Activated CD4-positive, alpha-beta T cell treated with anti-CD3 and anti-CD28 coated beads for 48 hours (primary cell): ENCODE data around the gene LY6G5B.

Source experiments
- DNase-seq: peaks from one replicate; pipeline ENCODE4 v3.0.0-alpha.2; 2020

LY6G5B gene, protein sequence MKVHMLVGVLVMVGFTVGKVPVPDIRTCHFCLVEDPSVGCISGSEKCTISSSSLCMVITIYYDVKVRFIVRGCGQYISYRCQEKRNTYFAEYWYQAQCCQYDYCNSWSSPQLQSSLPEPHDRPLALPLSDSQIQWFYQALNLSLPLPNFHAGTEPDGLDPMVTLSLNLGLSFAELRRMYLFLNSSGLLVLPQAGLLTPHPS

DNA sequence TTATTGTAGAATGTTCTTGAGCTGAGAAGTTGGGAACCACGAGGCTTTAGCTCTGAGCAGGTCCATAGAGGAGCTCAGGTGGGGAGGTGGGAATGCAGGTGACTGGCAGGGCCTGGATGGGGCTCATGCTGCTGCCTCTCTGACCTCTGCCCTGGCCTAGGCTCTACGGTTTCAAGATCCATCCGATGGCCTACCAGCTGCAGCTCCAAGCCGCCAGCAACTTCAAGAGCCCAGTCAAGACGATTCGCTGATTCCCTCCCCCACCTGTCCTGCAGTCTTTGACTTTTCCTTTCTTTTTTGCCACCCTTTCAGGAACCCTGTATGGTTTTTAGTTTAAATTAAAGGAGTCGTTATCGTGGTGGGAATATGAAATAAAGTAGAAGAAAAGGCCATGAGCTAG lies at the start of gene LY6G5B:
Gene LY6G5B, plus strand, starts transcription at position 301 of the 400 bp plus-strand sequence. CDS start 975 bp downstream, outside the sequence.
- no peak for DNase-seq

DNA sequence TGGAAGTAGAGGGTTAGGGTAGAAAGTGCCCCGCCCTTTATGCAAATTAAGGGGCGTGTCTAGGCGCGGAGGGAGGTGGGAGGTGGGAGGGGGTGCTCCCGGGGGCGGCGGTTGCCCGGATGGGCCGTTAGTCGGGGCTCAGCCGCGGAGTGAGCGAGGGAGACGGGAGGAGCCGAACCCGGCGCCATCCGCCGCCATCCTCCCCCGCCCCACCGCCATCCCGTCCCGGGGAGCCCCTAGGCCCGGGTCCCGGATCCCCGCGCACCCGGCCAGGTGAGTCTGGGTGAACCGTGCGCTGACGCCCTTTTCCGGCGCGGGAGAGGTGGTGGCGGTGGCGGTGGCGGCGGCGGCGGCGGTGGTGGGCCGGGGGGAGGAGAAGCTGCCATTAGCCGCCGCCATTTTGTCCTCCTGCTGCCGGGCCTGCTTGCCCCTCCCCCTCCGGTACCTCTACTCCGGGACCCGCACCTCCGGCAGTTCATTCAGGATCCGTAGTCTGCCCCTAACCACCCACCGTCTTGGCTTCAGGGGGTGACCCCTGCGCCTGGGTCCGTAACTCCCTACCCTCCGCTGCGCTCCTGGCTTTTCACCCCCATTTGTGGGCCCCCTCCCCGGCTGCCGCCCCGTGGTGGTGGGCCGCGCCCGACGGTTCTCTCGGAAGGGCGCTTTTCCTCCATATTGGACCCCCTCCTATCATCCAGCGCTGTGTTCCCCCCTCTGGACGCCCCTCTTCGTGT lies 49.0 kb upstream of the LY6G5B start, which contains the start of gene PRRC2A:
Gene PRRC2A, plus strand, starts transcription at position 130 of the 734 bp plus-strand sequence. CDS start 2,075 bp downstream, outside the sequence.
- DNase-seq = peak; percentile 98

DNA sequence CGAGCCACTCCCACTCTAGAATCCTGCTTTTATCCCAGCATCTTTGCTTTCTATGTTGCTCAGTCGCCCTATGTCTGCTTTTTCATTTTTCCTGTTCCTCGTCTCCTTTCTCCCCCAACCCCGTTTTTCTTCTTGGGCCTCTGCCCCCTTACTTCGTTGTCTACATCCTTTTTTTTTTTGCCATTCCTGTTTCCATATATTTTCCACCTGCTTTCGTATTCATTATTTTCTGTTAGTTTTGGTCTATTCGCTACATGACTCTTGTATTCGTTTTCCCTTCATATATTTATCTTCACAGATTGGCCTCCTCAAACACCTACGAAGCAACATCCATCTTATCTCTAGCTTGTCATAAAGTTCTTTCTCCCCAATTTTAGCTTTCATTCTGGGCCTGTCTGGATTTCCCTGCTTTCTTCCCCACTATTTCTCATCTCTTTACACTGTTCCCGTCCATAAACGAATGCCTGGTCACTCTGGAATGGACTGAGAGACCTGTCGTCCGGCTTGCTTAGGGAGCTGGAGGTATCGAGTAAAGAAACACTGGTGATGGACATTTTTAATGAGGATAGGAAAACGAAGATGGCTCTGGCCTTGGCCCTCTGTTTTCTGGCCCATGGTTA lies 48.3 kb upstream of the LY6G5B start:
- DNase-seq = no peak

DNA sequence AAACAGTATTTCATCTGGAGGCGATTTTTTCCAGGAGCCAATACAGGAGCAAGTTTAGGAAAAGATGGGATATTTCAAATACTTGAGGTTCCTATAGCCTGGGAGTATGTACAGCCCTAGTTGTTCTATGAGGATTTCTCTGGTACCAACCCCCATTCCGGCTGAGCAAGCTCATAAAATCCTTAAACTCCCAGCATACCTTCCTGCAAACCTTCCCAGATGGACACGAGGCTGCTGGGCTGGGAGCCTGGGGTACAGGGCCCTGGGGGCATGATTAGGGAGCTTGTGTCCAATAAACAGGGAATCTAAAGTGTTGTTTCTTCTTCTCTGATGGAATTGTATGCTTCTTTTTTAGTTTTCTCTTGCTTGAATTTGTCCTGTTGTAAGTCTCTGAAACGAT lies 47.8 kb upstream of the LY6G5B start:
- no peak for DNase-seq

DNA sequence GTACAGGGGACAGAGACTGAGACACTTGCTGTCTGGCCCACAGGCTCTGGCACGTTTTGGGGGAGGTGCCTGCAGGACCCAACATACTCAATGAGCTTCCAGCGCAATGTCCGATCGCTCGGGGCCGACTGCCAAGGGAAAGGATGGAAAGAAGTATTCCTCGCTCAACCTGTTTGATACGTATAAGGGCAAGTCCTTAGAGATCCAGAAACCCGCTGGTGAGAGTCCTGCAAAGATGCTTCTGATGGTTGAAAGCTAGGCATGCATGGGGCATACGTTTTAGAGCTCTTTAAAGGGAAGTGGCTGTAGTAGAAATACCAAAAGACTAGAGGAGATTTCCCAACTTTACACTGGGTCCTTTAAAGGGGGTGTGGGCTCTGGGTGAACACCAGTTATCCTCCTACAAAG lies 47.1 kb upstream of the LY6G5B start:
- DNase-seq = no peak

DNA sequence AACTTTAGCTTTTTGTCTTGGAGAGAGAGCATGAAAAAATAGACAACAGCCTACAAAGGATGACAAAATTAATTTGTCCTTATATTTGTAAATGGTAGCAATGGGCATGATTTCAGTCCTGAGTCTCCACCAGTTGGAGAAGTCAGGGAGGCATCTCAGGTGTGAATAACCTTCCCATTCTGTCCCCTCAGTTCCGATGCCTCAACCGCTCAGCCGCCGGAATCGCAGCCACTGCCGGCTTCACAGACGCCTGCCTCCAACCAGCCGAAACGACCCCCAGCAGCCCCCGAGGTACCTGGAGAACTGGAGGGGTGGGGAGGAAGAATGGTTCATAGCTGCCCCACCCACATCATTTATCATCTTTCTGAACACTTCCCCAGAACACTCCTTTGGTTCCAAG lies 45.7 kb upstream of the LY6G5B start:
- no peak for DNase-seq

DNA sequence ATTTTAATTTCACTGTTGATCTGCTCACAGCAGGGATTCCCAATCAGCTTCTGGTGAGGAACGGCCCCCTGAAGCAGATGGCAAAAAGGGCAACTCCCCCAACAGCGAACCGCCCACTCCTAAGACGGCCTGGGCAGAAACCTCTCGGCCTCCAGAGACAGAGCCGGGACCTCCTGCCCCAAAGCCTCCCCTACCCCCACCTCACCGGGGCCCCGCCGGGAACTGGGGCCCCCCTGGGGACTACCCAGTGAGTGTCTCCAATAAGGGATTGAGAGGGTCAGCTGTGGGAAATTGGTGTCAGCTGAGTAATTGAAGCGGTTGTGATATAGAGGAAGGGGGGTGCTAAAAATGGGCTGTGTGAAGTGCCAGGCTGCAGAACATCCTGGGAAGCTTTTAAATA lies 42.8 kb upstream of the LY6G5B start:
- DNase-seq = no peak

DNA sequence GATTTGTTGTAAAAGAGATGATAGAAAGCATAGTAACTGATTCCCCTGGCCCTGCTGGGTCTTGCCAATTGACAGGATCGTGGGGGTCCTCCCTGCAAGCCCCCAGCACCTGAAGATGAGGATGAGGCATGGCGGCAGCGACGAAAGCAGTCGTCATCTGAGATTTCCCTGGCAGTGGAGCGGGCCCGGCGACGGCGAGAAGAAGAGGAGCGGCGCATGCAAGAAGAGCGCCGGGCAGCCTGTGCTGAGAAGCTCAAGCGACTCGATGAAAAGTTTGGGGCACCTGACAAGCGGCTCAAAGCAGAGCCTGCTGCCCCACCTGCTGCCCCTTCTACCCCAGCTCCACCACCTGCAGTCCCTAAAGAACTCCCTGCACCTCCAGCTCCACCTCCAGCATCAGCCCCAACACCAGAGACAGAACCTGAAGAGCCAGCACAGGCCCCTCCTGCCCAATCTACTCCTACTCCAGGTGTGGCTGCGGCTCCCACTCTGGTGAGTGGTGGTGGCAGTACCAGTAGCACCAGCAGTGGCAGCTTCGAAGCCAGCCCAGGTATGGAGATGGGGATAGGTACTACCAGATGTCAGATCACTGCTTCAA lies 42.0 kb upstream of the LY6G5B start:
- DNase-seq = no peak

DNA sequence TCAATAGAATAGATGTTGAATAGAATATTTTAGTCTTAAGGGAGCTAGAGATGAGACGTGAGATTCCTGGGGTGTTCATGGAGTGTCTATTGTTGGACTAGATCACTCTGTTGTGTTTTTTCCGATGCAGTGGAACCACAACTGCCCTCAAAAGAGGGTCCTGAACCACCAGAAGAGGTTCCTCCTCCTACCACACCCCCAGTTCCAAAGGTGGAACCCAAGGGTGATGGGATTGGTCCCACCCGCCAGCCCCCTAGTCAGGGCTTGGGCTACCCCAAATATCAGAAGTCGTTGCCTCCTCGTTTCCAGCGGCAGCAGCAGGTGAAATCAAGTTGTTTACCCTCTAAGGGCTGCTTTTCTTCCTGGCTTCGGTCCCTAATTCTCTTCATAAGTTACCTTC lies 40.8 kb upstream of the LY6G5B start:
- DNase-seq = no peak

DNA sequence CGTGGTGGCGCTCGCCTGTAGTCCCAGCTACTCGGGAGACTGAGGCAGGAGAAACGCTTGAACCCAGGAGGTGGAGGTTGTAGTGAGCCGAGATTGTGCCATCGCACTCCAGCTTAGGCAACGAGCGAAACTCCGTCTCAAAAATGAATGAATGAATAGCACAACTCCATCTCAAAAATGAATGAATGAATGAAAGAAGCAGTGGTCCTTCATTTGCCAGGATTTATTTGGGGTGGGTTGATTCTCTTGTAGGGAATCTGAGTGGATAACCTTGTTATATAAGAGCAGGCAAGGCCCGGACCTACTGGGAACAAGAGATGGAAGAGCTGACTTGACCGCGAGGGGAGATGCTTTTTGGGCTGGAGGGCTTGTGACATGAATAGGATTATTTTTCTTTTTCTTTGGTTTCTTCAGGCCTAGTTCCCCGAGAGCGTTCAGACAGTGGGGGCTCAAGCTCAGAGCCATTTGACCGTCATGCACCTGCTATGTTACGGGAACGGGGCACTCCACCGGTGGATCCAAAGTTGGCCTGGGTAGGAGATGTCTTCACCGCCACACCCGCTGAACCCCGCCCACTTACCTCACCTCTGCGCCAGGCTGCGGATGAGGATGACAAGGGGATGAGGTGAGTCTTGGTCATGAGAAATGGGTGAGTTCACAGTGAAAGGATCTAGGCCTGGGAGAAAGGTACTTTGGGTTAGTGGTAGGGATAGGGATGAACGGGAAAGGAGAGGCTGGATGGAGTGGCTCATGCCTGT lies 39.4 kb upstream of the LY6G5B start:
- DNase-seq = no peak

DNA sequence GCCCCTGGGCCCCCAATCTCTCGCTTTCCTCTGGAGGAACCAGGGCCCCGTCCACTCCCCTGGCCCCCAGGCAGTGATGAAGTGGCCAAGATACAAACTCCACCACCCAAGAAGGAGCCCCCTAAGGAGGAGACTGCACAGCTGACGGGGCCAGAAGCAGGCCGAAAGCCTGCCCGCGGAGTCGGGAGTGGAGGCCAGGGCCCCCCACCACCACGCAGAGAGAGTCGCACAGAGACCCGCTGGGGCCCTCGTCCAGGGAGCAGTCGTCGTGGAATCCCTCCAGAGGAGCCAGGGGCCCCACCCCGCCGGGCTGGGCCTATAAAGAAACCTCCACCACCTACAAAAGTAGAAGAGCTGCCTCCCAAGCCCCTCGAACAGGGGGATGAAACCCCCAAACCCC lies 38.6 kb upstream of the LY6G5B start:
- no peak for DNase-seq

DNA sequence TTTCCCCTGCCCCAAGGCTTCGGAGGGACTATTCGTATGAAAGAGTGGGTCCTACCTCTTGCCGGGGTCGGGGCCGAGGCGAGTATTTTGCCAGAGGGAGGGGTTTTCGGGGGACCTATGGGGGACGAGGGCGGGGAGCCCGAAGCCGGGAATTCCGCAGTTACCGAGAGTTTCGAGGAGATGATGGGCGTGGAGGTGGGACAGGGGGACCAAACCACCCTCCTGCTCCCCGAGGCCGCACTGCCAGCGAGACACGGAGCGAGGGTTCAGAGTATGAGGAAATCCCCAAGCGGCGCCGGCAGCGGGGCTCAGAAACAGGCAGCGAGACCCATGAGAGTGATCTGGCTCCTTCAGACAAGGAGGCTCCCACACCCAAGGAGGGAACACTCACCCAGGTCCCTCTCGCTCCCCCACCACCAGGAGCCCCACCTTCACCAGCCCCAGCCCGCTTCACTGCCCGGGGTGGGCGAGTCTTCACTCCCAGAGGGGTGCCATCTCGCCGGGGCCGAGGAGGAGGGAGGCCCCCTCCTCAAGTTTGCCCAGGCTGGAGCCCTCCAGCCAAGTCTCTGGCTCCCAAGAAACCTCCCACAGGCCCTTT lies 38.0 kb upstream of the LY6G5B start:
- DNase-seq = no peak

DNA sequence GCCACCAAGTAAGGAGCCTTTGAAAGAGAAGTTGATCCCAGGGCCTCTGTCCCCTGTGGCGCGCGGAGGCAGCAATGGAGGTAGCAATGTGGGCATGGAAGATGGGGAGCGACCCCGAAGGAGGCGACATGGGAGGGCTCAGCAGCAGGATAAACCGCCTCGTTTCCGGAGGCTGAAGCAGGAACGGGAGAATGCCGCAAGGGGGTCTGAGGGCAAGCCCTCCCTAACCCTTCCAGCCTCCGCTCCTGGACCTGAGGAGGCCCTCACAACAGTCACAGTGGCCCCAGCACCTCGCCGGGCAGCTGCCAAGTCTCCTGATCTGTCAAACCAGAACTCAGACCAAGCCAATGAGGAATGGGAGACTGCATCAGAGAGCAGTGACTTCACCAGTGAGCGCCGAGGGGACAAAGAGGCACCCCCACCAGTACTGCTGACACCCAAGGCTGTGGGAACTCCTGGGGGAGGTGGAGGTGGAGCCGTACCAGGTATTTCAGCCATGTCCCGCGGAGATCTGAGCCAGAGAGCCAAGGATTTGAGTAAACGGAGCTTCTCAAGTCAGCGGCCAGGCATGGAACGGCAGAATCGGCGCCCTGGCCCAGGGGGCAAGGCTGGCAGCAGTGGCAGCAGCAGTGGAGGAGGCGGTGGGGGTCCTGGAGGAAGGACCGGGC lies 37.4 kb upstream of the LY6G5B start:
- DNase-seq = no peak

DNA sequence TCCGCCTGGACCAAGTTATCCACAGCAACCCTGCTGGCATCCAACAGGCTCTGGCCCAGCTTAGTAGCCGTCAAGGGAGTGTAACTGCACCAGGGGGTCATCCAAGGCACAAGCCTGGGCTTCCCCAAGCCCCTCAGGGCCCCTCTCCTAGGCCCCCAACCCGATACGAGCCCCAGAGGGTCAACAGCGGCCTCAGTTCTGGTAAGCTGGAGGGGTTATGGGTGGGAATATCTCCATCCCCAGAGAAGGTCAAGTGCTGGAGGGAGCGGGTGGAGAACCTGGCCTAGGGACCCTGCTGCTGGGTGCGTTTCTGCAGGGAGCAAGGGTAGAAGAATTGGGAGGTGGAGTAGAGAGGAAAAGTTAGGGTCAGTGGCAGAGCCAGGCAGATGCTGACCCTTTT lies 36.3 kb upstream of the LY6G5B start:
- DNase-seq = no peak

DNA sequence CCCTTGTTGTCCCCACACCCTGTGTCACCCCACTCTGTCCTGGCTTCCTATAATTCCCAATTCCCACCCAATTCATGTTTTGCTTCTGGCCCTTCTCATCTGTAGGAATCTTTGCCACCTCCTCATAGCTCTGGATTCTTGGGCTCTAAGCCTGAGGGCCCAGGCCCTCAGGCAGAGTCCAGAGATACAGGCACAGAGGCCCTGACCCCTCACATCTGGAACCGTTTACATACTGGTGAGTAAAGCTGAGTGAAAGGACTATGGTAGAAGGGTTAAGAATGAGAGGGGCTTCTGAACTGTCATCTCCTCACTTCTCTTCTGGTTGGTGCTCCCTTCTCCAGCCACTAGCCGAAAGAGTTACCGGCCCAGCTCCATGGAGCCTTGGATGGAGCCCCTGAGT lies 35.6 kb upstream of the LY6G5B start:
- DNase-seq = no peak

DNA sequence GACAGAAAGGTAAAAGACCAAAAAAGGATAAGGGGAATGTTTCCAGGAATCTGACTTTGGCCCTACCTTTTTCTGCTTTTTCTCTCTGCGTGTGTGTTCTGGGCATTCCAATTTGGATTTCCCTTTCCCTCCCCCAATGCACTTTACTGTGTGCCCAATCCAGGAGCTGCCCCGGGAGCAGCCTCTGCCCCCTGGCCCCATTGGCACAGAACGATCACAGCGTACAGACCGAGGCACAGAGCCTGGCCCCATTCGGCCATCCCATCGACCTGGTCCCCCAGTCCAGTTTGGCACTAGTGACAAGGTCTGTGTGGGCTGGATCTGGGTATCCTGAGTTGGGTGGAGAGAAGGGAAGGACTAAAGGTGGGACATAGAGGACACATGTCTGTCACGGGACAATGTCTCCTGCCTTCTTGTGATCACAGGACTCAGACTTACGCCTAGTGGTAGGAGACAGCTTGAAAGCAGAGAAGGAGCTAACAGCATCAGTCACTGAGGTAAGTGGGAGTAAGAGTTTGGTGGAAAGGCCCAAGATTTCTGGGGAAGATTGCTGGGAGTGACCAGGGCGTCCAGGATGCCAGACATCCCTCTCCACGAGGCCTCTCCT lies 34.7 kb upstream of the LY6G5B start:
- no peak for DNase-seq

DNA sequence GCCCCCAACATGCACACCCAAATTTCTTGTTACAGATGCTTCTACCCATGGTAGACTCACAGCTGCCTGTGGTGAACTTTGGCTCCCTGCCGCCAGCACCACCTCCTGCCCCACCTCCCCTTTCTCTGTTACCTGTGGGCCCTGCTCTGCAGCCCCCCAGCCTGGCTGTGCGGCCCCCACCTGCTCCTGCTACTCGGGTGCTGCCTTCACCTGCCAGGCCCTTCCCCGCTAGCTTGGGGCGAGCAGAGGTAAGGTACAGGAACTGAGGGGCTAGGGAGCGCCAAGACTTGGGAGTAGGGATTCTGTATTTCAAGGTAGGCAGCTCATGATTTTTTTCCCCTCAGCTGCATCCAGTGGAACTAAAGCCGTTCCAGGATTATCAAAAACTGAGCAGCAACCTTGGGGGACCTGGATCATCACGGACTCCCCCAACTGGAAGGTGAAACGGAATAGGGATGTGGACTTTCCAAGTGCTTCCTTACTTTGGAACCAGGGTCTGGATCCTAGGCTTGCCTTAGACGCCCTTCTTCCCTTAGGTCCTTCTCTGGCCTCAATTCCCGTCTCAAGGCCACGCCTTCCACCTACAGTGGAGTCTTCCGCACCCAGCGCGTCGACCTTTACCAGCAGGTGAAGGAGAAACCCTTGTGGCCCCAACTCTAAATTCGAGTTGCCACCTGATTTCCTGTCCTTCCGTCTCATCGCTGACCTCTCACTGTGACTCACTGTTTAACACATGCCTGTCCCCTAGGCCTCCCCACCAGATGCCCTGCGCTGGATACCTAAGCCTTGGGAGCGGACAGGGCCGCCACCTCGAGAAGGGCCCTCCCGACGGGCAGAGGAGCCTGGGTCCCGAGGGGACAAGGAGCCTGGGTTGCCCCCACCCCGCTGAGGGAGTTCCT lies 32.8 kb upstream of the LY6G5B start:
- DNase-seq = no peak

DNA sequence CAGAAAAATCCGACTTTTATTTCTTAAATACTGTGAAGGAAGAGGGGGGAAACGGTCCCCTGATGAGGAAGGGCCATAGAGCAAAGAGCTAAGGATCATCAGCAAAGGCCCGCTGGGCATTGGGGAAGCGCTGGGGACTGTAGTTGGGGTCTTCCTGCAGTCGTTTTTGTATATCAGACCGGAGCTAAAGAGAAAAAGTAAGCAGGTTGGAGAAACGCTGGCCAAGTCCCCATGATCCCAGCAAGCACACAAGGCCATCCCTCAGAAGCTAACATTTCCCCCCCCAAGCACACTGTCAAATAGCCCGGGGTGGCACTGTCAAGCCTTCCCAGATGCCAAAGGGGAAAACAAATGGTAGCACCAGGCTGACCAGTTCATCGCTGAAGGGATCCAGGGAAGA lies 30.7 kb upstream of the LY6G5B start:
- no peak for DNase-seq

DNA sequence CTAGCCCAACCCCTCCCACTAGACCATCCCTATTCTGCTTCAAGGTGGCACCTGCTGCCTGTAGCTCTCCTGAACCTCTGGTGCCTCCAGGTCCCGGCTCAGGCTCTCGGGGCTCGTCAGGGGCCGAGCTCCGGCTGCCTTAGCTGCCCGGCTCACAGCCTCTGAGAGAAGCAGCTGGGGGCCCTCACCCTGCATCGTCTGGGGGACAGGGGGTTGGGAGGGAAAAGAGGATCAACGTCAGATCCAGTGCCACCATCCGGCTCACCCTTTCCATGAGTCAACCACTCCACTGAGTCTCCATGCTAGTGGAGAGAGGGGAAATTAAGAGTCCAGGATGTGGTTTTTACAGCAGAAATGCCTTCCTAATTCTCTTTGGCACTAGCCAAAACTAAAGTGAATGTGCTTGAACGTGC lies 30.3 kb upstream of the LY6G5B start:
- DNase-seq = peak; percentile 49

DNA sequence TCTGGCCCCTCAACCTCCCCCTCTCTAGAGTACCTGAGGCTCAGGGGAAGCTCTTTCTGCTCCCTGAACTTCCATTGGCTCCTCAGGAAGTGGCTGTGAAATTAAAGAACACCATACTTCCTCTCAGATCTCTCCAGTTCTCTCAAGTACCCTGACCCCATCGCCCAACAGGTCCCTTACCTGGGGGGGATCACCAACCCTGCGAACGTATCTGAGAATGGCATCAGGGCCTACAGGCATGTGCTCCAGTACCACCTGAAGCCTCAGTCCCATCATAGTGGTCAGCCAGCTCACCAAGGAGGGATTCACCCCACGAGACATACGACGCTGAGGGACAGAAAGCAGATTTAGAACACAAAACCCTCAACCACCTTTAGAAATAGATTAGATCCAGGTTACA lies 29.2 kb upstream of the LY6G5B start:
- DNase-seq = no peak

DNA sequence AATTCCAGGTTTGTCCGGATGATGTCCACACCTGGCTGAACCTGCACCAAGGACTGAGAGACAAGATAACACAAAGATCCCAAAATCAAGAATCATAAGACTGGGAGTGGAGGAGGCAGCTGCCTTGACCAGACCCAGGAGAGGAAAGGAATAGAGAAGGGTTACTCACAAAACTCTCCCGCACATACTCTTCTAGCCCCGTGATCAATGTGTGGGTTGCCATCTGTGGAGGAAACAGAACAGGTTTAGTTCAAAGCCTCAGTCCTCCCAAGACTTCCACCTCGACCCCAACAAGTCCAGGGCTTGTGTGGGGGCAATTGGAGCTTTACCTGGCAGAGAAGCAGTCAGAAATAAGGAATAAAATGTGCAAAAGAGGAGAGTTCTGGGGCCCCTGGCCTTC lies 28.4 kb upstream of the LY6G5B start:
- no peak for DNase-seq
